ENCODE measurements around the gene ACOT8. TPM values are rescaled to one million over a fixed set of nuclear protein-coding genes. Genes with fewer than 3 reads are reported as not detected.

Gene ACOT8
- total and polyA plus RNA-seq, 2 of the 8 experiments (the other 6 are each of a cell fraction or from before 2014, with no cell fraction given) = 37.6 to 88.8 TPM

GRCh38 chr20:45833030-45833882 is 23.9 kb downstream of the ACOT8 start, which contains the start of gene SNX21 (continued):
- TF ChIP-seq CHD7 (IDR thresholded peaks at IDR 0.05; ENCODE audit: insufficient replicate concordance, low read length) (no peak), ASH2L (IDR thresholded peaks at IDR 0.05; ENCODE audit: low read length) (no peak)

Data from H1 (cell line).